ENCODE measurements around the gene GALM. TPM values are rescaled to one million over a fixed set of nuclear protein-coding genes. Genes with fewer than 3 reads are reported as not detected.
"Not testable (repeated sequence)": the region's sequence is repeated elsewhere in the genome, so short reads cannot be mapped to it uniquely, and the experiment has no call there.

The GALM gene
- polyA plus RNA-seq, 1 donor, result 76.1 TPM

DNA sequence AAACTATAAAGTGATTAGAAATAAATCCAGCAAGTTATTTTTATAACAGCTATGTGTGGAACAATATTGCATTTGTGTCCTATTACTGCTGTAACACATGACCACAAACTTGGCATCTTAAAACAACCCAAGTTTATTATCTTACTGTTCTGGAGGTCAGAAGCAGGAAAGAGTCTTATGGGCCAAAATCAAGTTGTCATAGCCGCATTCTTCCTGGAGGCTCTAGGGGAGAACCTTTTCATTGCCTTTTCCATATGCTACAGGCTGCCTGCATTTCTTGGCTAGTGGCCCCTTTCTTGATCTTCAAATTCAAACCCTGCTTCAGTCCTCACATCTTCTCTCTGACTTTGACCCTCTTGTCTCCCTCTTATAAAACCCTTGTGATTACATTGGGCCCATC lies 36.2 kb upstream of the GALM start:
- H3K9me3 ChIP-seq (ENCODE audit: control insufficient read depth, low read depth, low read length), result no peaks in the 10 kb centered on the region
- WGBS (ENCODE audit: insufficient coverage, low lambda C conversion rate), result no CpG with 5 or more reads among the region's 1 CpG
- H3K36me3 ChIP-seq (ENCODE audit: control insufficient read depth, insufficient read depth, low read length), result no peaks in the 10 kb centered on the region
- no peaks in the 10 kb centered on the region for H3K27me3 ChIP-seq (ENCODE audit: control insufficient read depth, insufficient read depth, low read length)
- no peak for DNase-seq
- H3K4me3 ChIP-seq (ENCODE audit: low read length), result no peak overlapping the region
- H3K4me1 ChIP-seq (ENCODE audit: control insufficient read depth, insufficient read depth, low read length), result peaks cover 5% of the 10 kb centered on the region
- H3K27ac ChIP-seq (ENCODE audit: low read length), result no peak overlapping the region

DNA sequence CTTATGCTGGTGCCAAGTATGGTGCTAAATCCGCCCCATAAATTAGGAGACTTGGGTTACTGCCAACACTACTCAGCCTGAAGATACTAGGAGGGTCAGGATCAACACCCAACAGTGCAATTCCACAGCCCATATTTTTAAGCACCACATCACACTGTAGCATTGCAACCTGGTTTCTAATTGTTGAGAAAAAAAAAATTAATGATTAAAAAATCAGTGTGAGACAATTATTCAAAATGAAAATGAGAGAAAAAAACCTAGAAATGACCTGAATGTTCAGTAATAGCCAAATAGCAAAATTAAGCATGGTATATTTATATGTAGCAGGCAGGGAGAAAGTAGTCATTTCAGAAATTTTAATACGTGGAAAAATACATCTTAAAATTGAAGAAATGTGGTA lies 33.9 kb upstream of the GALM start:
- DNase-seq, result no peak
- Histone ChIP-seq H3K36me3 (ENCODE audit: control insufficient read depth, insufficient read depth, low read length) (no peaks in the 10 kb centered on the region), H3K27ac (ENCODE audit: low read length) (no peak overlapping the region), H3K27me3 (ENCODE audit: control insufficient read depth, insufficient read depth, low read length) (no peaks in the 10 kb centered on the region), H3K4me3 (ENCODE audit: low read length) (no peak overlapping the region), H3K4me1 (ENCODE audit: control insufficient read depth, insufficient read depth, low read length) (no peaks in the 10 kb centered on the region), H3K9me3 (ENCODE audit: control insufficient read depth, low read depth, low read length) (no peaks in the 10 kb centered on the region)
- WGBS (ENCODE audit: insufficient coverage, low lambda C conversion rate), result 92% methylated on average over 1 of the region's 2 CpGs

GRCh38 chr2:38632980-38633379 lies 32.9 kb upstream of the GALM start:
- no peak overlapping the region for H3K4me3 ChIP-seq (ENCODE audit: low read length)
- no peak for DNase-seq
- no peaks in the 10 kb centered on the region for H3K27me3 ChIP-seq (ENCODE audit: control insufficient read depth, insufficient read depth, low read length)
- no peaks in the 10 kb centered on the region for H3K9me3 ChIP-seq (ENCODE audit: control insufficient read depth, low read depth, low read length)
- H3K4me1 ChIP-seq (ENCODE audit: control insufficient read depth, insufficient read depth, low read length), result no peaks in the 10 kb centered on the region
- no peak overlapping the region for H3K27ac ChIP-seq (ENCODE audit: low read length)
- no peaks in the 10 kb centered on the region for H3K36me3 ChIP-seq (ENCODE audit: control insufficient read depth, insufficient read depth, low read length)

DNA sequence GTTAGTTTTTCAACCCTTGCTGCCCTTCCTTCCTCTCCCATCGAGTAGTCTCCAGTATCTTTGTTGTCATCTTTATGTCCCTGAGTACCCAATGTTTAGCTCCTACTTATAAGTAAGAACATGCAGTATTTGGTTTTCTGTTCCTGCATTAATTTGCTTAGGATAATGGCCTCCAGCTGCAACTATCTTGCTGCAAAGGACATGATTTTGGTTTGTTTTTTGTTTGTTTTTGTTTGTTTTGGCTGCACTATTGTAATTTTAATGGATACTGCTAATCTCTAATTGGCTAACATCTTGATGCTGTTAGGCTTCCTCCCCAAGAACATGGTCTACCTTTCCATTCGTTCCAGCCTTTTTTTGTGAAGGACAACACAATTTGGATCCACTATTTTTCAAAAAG lies 32.0 kb upstream of the GALM start:
- Histone ChIP-seq H3K4me3 (ENCODE audit: low read length) (no peak overlapping the region), H3K4me1 (ENCODE audit: control insufficient read depth, insufficient read depth, low read length) (no peaks in the 10 kb centered on the region), H3K36me3 (ENCODE audit: control insufficient read depth, insufficient read depth, low read length) (no peaks in the 10 kb centered on the region), H3K9me3 (ENCODE audit: control insufficient read depth, low read depth, low read length) (no peaks in the 10 kb centered on the region), H3K27me3 (ENCODE audit: control insufficient read depth, insufficient read depth, low read length) (no peaks in the 10 kb centered on the region), H3K27ac (ENCODE audit: low read length) (no peak overlapping the region)
- WGBS (ENCODE audit: insufficient coverage, low lambda C conversion rate), result 17% methylated on average over 1 of the region's 2 CpGs
- DNase-seq, result no peak

DNA sequence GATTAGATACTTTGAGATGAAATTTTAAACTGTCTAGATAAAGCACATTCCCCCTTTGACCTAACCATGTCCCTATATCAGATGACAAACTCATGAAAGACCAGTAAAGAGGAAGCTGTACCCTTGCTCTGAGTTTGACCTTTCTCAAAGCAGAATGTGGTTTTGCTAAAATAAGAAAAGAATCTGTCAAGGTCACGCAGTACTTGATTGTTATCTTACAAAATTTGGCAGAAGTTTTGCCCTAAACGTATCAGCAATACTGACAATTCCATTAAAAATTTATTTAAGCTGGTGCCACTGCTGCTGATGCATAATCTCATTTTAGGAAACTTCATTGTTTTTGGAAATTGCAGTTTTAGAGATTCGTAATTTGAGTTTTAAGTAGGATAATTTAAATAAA lies 31.2 kb upstream of the GALM start:
- whole genome bisulfite sequencing (ENCODE audit: insufficient coverage, low lambda C conversion rate), result 90% methylated on average over 2 of the region's 3 CpGs
- no peaks in the 10 kb centered on the region for H3K9me3 ChIP-seq (ENCODE audit: control insufficient read depth, low read depth, low read length)
- H3K27ac ChIP-seq (ENCODE audit: low read length), result no peak overlapping the region

DNA sequence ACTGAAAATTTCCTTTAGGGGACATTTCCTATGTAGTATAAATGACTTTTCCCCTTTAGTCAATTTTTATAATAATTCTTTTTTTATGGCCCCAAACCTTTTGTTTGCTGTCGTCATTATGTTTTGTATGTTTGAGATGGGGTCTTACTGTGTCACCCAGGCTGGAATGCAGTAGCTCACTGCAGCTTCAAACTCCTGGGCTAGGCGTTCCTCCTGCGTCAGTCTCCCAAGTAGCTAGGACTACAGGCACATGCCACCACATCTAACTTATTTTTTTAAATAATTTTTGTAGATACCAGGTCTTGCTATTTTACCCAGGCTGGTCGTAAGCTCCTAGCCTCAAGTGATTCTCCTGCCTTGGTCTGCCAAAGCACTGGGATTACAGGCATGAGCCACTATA lies 30.8 kb upstream of the GALM start:
- Histone ChIP-seq H3K9me3 (ENCODE audit: control insufficient read depth, low read depth, low read length) (no peaks in the 10 kb centered on the region), H3K27ac (ENCODE audit: low read length) (no peak overlapping the region), H3K4me3 (ENCODE audit: low read length) (no peak overlapping the region), H3K4me1 (ENCODE audit: control insufficient read depth, insufficient read depth, low read length) (no peaks in the 10 kb centered on the region), H3K27me3 (ENCODE audit: control insufficient read depth, insufficient read depth, low read length) (no peaks in the 10 kb centered on the region), H3K36me3 (ENCODE audit: control insufficient read depth, insufficient read depth, low read length) (no peaks in the 10 kb centered on the region)
- 65% methylated on average over 2 of the region's 4 CpGs for WGBS (ENCODE audit: insufficient coverage, low lambda C conversion rate)
- DNase-seq, result no peak

More for the DNA sequence above, 31.2 kb upstream of the GALM start:
- no peak for DNase-seq
- Histone ChIP-seq H3K36me3 (ENCODE audit: control insufficient read depth, insufficient read depth, low read length) (no peaks in the 10 kb centered on the region), H3K4me1 (ENCODE audit: control insufficient read depth, insufficient read depth, low read length) (no peaks in the 10 kb centered on the region), H3K27me3 (ENCODE audit: control insufficient read depth, insufficient read depth, low read length) (no peaks in the 10 kb centered on the region), H3K4me3 (ENCODE audit: low read length) (no peak overlapping the region)

DNA sequence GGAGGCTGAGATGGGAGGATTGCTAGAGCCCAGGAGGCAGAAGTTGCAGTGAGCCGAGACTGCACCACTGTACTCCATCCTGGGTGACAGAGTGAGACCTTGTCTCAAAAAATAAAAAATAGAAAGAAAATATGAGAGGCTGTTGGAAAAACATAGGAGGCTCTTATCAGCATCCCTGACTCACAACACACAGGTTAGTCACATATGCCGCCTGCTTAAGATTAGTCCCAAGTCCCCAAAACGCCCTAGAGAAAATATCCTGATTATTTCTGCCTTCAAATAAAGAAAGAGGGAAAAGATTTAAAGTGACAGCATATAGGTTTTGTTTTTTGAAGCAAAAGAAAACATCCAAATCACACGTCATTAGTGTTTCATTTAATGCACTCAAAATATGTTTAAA lies 29.8 kb upstream of the GALM start:
- Histone ChIP-seq H3K4me1 (ENCODE audit: control insufficient read depth, insufficient read depth, low read length) (no peaks in the 10 kb centered on the region), H3K36me3 (ENCODE audit: control insufficient read depth, insufficient read depth, low read length) (no peaks in the 10 kb centered on the region), H3K27ac (ENCODE audit: low read length) (no peak overlapping the region), H3K9me3 (ENCODE audit: control insufficient read depth, low read depth, low read length) (no peaks in the 10 kb centered on the region), H3K4me3 (ENCODE audit: low read length) (no peak overlapping the region), H3K27me3 (ENCODE audit: control insufficient read depth, insufficient read depth, low read length) (no peaks in the 10 kb centered on the region)
- 100% methylated on average over 1 of the region's 4 CpGs for WGBS (ENCODE audit: insufficient coverage, low lambda C conversion rate)
- DNase-seq, result no peak

DNA sequence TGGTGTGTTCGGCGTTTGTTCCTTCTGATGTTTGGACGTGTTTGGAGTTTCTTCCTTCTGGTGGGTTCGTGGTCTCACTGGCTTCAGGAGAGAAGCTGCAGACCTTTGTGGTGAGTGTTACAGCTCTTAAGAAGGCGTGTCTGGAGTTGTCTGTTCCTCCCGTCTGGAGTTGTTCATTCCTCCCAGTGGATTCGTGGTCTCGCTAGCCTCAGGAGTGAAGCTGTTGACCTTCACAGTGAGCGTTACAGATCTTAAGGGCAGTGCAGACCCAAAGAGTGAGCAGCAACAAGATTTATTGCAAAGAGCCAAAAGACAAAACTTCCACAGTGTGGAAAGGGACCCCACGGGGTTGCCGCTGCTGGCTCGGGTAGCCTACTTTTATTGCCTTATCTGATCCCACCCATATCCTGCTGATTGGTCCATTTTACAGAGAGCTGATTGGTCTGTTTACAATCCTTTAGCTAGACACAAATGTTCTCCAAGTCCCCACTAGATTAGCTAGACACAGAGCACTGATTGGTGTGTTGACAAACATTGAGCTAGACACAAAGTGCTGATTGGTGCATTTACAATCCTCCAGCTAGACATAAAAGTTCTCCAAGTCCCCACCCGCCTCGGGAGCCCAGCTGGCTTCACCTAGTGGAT lies 23.4 kb upstream of the GALM start:
- H3K9me3 ChIP-seq (ENCODE audit: control insufficient read depth, low read depth, low read length); DNase-seq; H3K27ac ChIP-seq (ENCODE audit: low read length); H3K27me3 ChIP-seq (ENCODE audit: control insufficient read depth, insufficient read depth, low read length); H3K4me3 ChIP-seq (ENCODE audit: low read length); H3K36me3 ChIP-seq (ENCODE audit: control insufficient read depth, insufficient read depth, low read length); H3K4me1 ChIP-seq (ENCODE audit: control insufficient read depth, insufficient read depth, low read length): not testable (repeated sequence)
- 100% methylated on average over 1 of the region's 14 CpGs for WGBS (ENCODE audit: insufficient coverage, low lambda C conversion rate)

DNA sequence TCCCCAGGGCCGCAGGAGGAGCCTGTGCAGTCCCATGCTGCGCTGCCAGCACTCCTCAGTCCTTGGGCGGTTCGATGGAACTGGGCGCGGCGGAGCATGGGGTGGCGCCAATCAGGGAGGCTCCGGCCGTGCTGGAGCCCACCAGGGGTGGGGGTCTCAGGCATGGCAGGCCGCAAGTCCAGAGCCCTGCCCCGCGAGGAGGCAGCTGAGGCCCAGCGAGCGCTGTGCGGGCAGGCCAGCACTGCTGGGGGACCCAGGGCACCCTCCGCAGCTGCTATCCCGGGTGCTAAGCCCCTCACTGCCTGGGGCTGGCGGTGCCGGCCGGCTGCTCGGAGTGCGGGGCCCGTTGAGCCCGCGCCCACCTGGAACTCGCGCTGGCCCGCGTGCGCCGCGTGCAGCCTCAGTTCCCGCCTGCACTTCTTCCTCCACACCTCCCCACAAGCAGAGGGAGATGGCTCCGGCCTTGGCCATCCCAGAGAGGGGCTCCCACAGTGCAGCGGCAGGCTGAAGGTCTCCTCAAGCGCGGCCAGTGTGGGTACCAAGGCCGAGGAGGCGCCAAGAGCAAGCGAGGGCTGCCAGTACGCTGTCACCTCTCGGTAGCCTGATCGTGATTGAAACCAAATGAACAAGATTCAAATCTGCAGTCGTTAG lies 22.8 kb upstream of the GALM start:
- Histone ChIP-seq H3K27ac (ENCODE audit: low read length) (no peak overlapping the region), H3K4me1 (ENCODE audit: control insufficient read depth, insufficient read depth, low read length) (no peaks in the 10 kb centered on the region), H3K4me3 (ENCODE audit: low read length) (no peak overlapping the region), H3K36me3 (ENCODE audit: control insufficient read depth, insufficient read depth, low read length) (no peaks in the 10 kb centered on the region), H3K9me3 (ENCODE audit: control insufficient read depth, low read depth, low read length) (peaks cover 8% of the 10 kb centered on the region), H3K27me3 (ENCODE audit: control insufficient read depth, insufficient read depth, low read length) (no peaks in the 10 kb centered on the region)
- DNase-seq, result no peak
- WGBS (ENCODE audit: insufficient coverage, low lambda C conversion rate), result no CpG with 5 or more reads among the region's 45 CpGs

GRCh38 chr2:38643683-38644511 lies 22.0 kb upstream of the GALM start:
- H3K9me3 ChIP-seq (ENCODE audit: control insufficient read depth, low read depth, low read length); H3K27ac ChIP-seq (ENCODE audit: low read length); H3K4me3 ChIP-seq (ENCODE audit: low read length); H3K36me3 ChIP-seq (ENCODE audit: control insufficient read depth, insufficient read depth, low read length); H3K4me1 ChIP-seq (ENCODE audit: control insufficient read depth, insufficient read depth, low read length); H3K27me3 ChIP-seq (ENCODE audit: control insufficient read depth, insufficient read depth, low read length): not testable (repeated sequence)
- WGBS (ENCODE audit: insufficient coverage, low lambda C conversion rate), result 65% methylated on average over 2 of the region's 16 CpGs
- DNase-seq, result peak in 1 of 2 donors; percentile 47
